D341Med (cell line): ENCODE results near the gene PVR.
"Not testable (repeated sequence)": the region's sequence is repeated elsewhere in the genome, so short reads cannot be mapped to it uniquely, and the experiment has no call there.

ENCODE experiments used
- DNase-seq: peaks from one replicate; pipeline ENCODE4 v3.0.0; 2012; ENCODE audit warnings: low spot score

The PVR gene, protein sequence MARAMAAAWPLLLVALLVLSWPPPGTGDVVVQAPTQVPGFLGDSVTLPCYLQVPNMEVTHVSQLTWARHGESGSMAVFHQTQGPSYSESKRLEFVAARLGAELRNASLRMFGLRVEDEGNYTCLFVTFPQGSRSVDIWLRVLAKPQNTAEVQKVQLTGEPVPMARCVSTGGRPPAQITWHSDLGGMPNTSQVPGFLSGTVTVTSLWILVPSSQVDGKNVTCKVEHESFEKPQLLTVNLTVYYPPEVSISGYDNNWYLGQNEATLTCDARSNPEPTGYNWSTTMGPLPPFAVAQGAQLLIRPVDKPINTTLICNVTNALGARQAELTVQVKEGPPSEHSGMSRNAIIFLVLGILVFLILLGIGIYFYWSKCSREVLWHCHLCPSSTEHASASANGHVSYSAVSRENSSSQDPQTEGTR

DNA sequence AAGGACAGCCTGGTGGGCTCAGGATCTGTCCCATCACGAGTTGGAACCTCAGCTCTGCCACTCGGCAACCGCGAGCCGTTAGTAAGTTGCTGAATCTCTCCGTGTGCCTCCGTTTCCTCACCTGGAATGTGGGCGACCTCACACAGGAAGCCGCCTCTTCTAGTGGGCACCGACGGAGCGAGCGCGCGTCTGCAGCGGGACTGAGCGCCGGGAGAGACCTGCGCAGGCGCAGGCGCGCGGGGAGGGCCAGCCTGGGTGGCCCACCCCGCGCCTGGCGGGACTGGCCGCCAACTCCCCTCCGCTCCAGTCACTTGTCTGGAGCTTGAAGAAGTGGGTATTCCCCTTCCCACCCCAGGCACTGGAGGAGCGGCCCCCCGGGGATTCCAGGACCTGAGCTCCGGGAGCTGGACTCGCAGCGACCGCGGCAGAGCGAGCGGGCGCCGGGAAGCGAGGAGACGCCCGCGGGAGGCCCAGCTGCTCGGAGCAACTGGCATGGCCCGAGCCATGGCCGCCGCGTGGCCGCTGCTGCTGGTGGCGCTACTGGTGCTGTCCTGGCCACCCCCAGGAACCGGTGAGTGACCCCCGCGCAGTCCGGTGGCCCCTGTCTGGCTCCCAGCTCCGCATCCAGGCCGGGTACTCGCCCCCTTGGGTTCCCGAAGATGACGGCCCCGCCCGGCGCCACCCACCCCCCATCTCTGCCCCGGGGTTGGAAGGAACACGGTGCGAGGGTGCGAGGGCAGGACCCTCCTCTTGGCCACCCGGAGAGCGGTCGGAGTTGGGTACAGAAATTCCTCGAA, at the start of gene PVR:
Gene PVR, plus strand, starts transcription at position 306 of the 797 bp plus-strand sequence. Its CDS starts 187 bp downstream, at position 493.
- DNase-seq: peak; percentile 96

DNA sequence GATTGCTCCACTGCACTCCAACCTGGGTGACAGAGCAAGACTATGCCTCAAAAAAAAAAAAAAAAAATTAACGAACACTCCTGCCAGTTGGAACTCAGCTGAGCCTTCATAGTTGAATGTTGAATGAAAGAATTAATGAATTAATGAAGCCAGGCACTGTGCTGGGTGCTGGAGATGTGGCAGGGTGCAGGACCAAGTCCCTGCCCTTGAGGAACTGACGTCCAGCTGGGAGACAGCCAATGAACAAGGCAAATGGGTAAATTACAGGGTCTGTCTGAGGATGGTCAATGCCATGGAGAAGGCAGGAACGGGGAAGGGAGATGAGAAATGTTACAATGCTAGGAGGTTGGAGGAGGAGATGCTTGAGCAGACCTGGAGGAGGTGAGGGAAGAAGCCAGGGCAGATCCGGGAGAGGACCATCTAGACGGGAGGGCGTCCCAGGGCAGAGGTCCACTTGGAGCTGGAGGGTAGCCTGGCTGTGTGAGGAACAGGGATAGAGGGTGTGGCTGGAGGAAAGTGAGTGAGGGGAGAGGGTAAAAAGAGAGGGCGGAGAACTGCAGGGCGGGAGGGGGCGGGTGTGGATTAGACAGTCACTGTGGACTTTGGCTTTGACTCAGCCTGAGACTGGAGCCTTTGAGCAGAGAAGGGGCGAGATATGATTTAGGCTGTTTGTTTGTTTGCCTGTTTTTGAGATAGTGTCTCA, 47.1 kb upstream of the PVR start:
- DNase-seq: no peak

DNA sequence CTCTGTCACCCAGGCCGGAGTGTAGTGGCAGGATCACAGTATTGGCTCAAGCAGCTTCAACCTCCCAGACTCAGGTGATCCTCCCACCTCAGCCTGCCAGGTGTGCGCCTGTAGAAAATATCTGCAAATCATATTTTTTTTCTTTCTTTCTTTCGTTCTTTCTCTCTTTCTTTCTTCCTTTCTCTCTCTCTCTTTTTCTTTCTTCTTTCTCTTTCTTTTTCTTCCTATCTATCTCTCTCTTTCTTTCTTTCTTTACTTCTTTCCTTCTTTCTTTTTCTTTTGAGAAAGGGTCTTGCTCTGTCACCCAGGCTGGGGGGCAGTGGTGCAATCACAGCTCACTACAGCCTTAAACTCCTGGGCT, 46.6 kb upstream of the PVR start:
- no peak for DNase-seq

DNA sequence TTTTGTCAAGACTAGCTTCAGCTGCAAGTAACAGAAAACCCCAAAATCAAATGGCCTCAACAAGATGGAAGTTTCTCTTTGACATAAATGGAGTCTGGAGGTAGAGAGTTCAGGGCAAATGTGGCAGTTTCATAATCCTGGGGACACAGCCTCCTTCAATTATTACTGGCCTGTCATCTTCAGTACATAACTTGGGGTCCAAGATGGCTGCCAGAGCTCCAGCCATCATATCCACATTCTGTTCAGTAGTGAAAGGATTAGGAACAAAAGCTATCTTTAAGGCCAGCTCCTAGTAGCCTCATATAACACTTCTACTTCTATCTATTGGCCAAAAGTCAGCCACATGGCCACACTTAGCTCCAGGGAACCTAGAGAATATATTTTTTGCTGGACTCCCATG, 45.4 kb upstream of the PVR start:
- DNase-seq: no peak

DNA sequence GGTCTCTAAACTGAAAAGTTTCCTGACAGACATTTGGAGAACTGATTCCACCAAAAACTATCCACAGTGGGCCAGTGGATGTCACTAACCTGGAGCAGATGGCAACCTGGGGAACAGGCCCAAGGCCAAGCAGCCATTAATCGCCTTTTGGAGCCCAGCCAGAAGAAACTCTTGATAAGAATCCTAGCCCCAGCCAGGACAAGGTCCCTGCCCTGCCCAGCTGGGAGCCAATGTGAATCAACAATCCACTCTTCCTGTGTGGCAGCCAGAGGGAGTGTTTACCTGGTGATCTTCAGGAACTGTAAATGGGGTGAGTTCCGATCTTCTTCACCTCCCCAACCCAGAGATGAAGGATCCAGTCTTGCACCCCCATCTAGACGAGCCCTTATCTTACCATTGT, 44.8 kb upstream of the PVR start:
- DNase-seq: no peak

DNA sequence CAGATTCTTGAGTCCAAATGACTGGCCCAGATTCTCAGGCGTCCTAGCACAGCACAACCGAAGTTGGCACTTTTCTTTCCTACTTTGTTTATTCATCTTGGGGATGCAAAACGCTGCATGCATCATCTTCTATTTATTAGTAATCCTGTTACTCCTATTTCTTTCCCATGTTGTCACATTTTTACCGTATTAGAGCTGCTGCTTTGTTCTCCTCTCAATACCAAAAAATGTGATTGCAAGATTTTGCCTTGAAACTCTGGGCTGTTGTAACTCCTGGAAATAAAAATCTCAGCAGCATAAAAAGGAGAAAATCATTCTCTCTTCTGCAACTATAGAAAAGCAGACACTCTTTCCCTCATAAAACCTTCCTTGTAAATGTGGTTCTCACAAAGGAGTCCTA, 43.2 kb upstream of the PVR start:
- DNase-seq: no peak

DNA sequence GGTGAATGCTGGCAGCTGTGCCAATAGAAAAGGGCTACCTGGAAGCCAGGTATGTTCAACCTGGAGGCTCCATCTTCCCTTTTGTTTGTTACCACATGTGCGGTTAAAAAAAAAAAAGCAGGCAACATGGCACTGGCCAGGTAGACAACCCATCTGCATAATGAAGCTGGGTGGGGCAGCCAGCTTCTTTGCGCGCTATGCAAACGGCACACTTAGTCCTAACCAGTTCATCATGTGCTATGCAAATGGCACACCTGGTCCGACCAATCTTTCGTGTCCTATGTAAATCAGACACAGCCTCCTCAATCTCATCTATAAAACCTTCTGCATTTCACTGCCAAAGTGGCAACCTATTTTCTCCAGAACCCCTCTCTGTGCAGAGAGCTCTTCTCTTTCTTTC, 41.6 kb upstream of the PVR start:
- DNase-seq: no peak

DNA sequence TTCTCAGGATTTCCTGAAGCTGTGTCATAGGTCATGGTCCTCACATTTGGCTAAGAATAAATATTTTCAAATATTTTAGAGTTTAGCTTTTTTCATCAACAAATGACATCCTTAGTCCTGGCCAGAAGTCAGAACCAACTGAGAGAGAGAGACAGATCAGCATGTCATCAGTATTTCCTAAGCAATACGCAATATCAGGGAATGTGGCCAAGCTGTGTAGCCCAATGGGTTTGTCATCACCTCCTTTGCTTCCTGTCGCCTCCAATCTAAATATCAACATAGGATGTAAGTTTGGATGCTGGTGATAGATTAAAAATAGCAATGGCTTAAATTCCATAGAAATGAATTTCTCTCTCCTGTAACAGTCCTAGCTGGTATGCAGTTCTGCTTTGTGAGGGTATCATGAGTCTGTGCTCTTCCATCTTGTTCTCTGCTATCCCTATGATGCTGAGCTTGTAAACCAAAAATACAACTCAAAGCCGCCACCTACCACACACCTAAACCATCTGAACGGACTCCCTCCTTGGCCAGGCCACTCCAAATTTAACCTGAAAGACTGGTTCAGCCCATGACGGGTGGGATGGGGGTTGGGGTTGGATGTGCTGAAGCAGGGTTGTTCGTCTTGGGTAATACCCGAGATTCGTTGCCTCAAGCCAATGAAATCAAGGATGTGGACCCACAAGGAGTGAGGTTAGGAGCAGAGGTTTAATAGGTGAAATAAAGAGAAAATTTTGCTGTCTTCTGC, 40.3 kb upstream of the PVR start:
- DNase-seq: no peak

DNA sequence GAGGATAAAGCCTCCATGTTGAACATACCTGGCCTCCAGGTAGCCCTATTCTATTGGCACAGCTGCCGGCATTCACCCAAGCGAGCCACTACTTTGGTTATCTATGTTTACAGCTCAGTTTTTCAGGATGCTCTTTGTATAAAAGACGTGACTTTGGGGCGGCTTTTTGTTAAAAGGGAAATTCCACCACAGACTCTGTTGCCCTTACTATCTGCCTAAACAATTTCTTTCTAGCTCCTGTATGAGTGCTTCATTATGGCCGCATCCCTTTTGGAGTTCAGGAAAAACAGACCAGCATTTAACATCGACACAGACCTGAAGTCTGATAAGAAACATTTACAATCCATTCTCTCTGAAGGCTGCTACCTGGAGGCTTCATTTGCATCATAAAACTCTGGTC, 39.5 kb upstream of the PVR start:
- no peak for DNase-seq

DNA sequence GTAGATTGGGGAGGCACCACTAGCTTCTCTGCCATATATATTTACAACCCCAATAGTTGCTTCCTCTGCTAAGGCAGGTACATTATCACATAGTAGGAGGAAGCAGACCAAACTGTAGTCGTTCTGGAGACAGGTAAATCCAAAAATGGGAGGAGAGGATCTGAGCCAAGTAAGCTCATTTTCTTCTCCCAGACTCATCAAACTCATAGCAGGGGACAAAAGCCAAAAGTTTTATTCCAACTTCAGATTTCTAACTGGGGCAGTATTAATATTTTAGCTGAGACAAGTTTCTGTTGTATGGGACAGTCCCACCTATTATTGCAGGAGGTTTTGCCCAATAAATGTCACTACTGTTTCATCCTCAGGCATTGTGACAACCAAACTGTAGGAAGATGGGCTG, 38.2 kb upstream of the PVR start:
- DNase-seq: no peak

DNA sequence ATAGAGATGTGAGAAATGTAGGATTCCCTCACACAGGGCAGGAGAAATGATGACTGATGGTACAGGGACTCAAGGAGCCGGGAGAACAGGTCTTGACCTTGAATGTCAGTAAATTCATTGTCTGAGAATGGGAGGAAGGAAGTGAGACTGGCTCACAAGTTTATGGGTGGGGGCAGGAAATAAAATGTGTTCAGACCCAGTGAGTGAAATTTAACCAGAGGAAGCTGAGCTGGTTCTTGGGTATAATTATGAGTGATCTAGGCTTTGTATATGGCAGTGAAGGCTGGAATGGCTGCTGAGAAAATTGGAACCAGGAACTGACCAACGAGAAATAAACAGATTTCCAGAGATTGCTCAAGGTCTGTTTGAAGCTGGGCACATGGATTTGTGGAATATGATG, 36.7 kb upstream of the PVR start:
- DNase-seq: no peak

DNA sequence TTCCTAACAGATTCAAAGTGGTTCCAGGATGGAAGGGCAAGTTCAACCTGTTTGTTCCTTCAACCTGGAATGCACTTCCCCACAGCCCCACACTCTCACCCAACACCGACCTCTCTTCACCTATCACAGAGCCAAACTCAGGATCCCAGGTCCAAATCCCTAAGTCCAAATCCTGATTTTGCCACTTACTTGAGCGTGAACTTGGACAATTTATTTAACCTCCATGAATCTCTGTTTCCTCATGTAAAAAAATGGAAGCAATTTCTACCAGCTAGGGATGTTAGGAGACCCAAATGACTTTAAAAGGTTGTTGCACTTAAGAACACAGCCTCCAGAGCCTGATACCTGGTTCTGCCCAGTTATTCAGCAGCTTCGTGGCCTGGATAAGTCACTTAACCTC, 35.8 kb upstream of the PVR start:
- DNase-seq: no peak

DNA sequence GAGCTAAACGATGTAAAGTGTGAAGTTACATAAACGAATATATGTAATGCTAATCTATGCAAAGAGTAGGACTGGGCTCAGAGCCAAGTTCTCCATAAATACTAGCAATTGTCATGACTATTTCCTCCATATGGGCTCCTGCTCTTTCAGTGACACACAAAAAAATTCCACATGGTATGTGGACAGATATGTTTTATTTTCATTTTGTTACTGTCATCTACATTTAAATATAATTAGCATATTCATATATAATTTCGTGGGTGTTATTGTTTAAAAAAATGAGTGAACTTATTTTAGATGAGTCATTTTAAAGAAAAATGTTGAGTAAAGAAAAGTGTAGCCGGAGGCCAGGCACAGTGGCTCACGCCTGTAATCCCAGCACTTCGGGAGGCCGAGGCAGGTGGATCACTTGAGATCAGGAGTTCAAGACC, 35.3 kb upstream of the PVR start:
- DNase-seq: no peak

DNA sequence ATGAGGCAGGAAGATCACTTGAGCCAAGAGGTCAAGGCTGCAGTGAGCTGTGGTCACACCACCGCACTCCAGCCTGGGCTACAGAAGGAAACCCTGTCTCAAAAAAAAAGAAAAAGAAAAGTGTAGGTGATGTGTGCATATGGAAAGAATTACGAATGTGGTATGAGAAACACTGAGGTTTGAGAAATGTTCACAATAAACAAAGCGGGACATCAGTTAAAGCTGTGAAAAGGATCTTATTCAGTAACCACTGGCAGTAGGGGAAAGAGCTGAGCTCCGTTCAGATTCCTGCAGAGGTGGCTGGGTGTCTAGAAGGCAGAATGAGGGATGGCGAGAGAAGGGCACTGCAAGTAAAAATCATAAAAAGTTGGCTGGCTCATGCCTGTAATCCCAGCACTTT, 34.5 kb upstream of the PVR start:
- no peak for DNase-seq

DNA sequence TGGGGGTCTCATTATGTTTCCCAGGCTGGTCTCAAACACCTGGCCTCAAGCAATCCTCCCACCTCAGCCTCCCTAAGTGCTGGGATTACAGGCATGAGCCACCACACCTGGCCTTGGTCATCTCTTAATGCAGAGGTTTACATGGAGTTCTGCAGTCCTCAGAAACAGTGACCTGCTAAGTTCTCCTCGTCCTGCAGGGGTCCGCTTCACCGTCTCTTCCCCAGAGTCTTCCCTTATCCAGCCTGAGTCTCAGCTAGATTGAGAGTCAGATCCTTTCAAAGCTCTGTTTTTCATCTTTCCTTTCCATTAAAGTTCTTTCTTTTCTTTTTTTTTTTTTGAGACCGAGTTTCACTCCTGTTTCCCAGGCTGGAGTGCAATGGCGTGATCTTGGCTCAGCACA, 33.2 kb upstream of the PVR start:
- DNase-seq: not testable (repeated sequence)

DNA sequence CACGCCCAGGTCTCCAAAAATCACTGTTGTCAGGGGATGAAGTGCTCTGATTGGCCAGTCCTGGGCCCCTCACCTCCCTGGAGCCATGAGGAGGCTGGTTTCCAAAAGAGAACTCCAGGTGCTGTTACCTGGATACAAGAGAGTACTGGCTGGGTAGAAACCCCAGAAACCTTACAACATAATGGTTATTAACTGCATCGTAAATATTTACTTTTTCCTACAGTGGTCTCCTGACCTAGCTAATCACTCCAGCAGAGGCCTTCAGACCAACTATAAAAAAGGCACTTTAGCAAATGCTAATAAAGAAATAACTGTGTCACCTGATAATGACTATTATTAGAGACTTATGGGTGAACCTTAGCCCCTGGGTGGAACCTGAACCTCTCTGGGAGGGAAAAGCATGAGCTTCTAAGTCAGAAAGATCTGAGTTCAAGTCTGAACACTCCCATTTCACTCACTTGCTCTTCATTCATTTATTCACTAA, 31.9 kb upstream of the PVR start:
- no peak for DNase-seq

DNA sequence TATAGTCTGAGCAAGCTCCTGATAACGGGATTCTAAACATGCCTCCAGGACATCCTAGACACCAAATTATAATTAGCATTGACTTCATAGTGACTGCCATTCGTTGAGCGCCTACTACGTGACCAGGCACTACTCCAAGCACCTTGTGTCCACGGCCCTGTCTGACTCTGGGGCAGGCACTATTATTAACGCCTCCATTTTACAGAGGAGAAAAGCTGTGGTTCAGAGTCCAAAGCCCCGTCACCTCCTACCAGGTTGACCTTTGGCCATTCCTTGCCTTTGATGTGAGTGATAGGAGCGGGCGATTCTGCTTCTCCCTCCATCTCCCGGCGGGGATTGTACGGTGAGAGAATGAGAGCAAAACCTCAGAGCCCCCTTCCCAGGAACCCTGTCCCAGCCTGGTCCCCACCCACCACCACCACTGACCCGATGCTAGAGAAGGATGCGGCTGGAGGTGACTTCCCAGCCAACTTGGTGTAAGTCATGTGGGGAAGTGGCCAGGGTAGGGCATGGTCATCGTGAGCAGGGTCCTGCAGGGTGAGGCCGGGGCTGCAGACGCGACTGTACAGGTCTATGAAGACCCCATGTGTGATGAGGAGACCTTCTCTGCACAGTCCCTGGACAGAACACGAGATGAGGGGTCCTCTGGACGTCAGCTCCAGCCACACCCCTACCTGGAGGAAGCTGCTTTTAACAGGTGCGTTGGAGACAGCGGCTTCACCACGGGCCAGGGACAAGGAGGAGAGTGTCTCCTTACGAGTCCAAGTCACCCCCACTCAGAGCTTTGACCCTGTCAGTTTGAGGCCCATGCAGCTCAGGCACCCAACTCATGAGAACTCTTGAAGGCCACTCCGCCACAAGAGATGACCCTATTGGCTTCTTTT, 30.2 kb upstream of the PVR start, which contains the start of gene IGSF23:
Gene IGSF23, plus strand, starts transcription at position 269 of the 884 bp plus-strand sequence. Its CDS starts 83 bp downstream, at position 352.
- DNase-seq: no peak

DNA sequence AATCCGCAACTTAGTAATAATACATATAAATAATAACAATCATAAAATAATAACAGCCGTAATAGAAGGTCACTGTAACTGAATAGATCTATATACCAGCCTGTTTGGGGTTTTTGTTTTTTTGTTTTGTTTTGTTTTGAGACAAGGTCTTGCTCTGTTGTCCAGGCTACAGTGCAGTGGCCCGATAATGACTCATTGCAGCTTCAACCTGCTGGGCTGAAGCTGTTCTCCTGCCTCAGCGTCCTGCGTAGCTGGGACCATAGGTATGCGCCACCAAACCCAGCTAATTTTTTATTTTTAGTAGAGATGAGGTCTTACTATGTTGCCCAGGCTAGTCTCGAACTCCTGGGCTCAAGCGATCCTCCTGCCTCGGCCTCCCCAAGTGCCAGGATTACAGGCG, 29.4 kb upstream of the PVR start:
- no peak for DNase-seq

DNA sequence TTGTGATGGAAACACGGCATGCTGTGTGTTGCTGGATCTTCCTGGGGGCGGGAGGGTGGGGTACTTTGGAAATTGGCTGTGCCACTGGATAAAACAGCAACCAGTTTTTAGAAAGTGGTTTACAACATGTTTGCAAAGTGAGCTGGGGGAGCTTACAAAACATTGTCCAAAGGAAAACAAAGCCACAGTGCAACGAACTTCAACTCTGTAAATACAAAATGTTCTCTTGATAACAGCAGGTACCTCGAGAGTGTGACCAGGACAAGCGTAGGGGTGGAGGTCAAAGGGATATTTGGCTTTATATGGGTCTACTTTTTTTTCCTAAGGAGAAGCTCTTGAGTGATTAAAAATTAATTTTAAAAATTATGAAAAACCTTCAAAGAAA, 27.9 kb upstream of the PVR start:
- DNase-seq: no peak

DNA sequence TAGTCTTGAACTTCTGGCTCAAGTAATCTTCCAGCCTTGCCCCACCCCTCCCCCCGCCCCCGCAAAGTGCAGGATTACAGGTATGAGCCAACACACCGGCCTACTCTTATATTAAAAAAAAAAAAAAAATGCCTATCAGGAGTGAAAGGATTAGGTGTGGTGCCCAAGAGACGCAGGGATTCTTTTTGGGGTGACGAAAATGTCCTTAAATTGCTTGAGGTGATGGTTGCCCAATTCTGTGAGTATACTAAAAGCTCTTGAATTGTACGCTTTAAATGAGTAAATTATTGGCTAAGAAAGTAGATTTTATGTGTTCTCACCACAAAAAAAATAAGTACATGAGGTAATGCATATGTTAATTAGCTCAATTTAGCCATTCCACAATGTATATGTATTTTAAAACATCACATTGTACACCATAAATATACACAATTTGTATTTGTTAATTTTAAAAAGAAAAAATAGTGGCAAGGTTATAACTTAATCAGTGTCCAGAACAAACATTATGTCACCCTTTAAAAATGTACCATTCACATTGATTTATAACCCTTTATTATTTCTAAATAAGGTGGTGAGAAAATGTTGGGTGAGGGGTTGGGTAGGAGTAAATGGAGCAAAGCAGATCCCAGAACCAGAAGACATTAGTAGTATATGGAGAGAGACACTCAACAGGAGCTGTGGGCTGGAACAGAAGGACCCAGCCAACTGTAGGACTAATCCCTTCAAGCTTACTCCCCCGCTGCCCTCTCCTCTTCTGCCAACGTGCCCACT, 26.4 kb upstream of the PVR start:
- no peak for DNase-seq
